HFF-Myc (cell line): ENCODE data around the gene ATP11C.
"Not testable (repeated sequence)": the region's sequence is repeated elsewhere in the genome, so short reads cannot be mapped to it uniquely, and the experiment has no call there.

Source experiments
- DNase-seq: peaks from one replicate; pipeline ENCODE4 v3.0.0-alpha.2; 2011; ENCODE audit warnings: low read depth; ENCODE audit errors: extremely low read depth
- H3K4me3 ChIP-seq: replicated peaks from 2 replicates; pipeline ENCODE4 v1.5.1; 2011; ENCODE audit warnings: low read depth, mild to moderate bottlenecking, control low read depth, low read length
- TF ChIP-seq, protein P1 (sequence below): IDR thresholded peaks from 2 replicates; pipeline ENCODE4 v1.5.1; 2012; ENCODE audit warnings: mild to moderate bottlenecking, low read depth, low read length, control low read depth; ENCODE audit errors: missing control alignments

ATP11C gene

DNA sequence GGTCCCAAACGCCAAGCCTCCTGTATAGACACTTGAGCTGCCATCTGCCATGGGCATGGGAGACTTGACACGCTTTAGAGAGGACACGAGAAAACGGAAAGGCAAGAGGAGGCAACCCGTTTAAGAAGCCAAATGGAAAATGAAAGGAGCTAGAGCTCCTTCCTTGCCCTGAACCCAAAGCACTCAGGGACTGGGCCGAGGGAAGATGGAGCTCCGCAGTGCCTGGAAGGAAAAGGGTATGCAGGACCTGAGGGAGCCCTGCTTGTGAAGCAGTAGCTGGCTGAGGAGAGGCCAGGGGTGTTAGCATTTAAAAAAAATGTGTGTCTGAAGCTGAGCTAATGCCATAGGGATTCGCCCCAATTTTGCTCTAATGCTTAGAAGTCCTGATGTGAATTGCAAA lies 239.9 kb downstream of the ATP11C start:
- no peak for DNase-seq
- H3K4me3 ChIP-seq = no peak overlapping the region

DNA sequence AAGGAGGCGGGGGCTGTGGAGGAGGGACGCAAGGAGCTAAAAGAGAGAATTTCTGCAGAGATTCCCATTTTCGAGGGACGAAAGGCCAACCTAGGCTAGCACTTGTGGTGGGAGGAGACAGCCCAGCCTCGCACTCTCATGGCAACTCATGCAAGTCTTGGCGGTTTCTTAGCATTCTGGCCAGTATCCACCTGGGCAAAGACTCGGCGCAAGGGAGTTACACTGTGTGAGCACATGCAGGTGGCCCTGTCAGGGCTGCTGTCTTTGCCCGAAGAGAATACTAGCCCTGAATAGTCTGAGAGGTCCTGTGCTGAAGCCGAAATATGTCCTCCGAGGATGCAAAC lies 240.4 kb downstream of the ATP11C start:
- DNase-seq = no peak
- H3K4me3 ChIP-seq = no peak overlapping the region
- TF ChIP-seq, protein P1, sequence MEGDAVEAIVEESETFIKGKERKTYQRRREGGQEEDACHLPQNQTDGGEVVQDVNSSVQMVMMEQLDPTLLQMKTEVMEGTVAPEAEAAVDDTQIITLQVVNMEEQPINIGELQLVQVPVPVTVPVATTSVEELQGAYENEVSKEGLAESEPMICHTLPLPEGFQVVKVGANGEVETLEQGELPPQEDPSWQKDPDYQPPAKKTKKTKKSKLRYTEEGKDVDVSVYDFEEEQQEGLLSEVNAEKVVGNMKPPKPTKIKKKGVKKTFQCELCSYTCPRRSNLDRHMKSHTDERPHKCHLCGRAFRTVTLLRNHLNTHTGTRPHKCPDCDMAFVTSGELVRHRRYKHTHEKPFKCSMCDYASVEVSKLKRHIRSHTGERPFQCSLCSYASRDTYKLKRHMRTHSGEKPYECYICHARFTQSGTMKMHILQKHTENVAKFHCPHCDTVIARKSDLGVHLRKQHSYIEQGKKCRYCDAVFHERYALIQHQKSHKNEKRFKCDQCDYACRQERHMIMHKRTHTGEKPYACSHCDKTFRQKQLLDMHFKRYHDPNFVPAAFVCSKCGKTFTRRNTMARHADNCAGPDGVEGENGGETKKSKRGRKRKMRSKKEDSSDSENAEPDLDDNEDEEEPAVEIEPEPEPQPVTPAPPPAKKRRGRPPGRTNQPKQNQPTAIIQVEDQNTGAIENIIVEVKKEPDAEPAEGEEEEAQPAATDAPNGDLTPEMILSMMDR = no peak

More for the DNA sequence above, 239.9 kb downstream of the ATP11C start:
- TF ChIP-seq, protein P1 = no peak

DNA sequence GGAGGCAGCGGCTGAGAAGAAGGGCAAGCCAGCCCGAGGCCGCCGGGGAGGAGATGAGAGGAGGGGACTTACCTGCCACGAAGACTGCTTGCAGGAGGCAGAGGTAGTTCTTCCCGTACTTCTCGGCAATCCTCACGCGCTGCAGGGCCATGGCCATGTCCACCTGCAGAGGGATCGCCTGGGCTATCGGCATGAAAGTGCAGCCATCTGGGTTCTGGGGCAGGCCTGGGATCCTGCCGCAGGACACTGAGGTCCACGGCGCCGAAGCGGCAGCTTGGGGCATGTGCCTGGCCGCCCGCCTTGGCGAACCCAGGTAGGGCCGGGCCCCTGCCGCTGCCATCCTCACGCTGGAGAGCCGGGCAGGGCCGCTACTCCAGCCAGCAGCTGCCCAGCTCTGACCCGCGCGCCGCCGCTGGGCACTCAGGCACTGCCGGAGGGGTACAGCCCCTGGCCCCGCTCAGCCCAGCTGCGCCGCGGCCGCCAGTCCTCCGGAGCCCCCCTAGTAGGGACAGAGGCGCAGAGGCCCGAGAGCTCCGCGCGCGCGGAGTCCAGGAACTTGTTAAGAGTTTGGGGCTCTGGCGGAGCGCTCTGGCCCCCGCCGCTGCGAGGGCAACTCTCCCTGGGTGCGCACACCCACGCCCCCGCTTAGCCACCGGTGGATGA lies 240.9 kb downstream of the ATP11C start:
- TF ChIP-seq, protein P1 = no peak
- no peak for DNase-seq
- no peak overlapping the region for H3K4me3 ChIP-seq

DNA sequence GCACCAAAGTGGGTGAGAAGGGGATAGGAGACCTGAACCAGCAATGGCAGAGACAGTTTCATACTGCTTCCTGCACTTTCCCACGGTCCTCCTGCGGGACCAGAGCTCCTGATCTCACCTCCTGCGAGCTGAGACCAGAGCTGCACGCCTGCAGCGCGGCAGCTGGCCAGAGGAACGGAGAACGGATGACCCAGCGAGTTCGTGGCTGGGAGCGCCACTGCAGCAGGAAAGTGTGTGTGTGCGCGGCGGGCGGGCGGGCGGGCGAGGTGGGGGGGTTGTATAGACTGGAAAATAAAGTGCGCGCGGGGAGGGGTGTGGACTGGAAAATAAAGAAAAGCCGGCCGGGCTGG lies 241.4 kb downstream of the ATP11C start:
- no peak for DNase-seq
- TF ChIP-seq, protein P1 = no peak
- H3K4me3 ChIP-seq = no peak overlapping the region

DNA sequence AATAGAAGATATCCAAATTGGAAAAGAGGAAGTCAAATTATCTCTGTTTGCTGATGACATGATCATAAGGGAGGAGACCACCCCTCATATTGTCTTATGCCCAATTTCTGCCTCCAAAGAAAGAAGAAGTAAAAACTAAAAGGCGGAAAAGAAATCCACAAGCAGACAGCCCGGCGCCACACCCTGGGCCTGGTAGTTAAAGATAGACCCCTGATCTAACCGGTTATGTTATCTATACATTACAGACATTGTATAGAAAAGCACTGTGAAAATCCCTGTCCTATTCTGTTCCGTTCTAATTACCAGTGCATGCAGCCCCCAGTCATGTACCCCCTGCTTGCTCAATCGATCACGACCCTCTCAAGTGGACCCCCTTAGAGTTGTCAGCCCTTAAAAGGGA lies 247.7 kb downstream of the ATP11C start:
- H3K4me3 ChIP-seq, DNase-seq: not testable (repeated sequence)

DNA sequence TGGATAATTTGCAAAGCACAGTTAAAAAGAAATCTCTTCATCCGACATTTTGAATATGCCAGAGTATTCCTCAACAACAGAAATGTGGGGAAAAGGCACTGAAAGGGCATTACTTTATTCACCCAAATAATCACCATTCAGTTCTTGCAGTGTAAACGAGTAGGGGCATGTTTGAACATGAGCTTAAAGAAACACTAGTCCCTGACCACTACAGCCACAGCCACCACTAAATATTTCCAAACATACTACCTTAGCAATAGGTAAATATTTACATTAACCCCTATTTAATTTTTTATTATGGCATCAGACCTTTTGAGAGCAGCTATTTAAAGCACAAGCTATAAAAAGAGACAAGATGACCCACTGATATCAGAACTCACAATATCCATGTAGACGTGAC lies 252.5 kb downstream of the ATP11C start:
- H3K4me3 ChIP-seq = no peak overlapping the region
- TF ChIP-seq, protein P1 = no peak
- no peak for DNase-seq
